K562 (cell line): ENCODE results near the gene KMT2D. TPM values are rescaled to one million over a fixed set of nuclear protein-coding genes. Genes with fewer than 3 reads are reported as not detected.

Source experiments
- ATF1 ChIP-seq, 2 experiments: fragments of 450-650 bp in 1 of 2; IDR thresholded peaks; 2 replicates each; pipeline ENCODE4 v1.6.1; 2016; ENCODE audit warnings: missing compliant biosample characterization in 1 of 2, missing genetic modification characterization in 1 of 2
- BCL6 ChIP-seq: fragments of 250-450 bp; sonication (Bioruptor Pico); IDR thresholded peaks from 2 replicates; pipeline ENCODE4 v1.4.0; 2020
- CBX3 ChIP-seq, 2 experiments: IDR thresholded peaks; 1 replicate in 1 of 2; 2 replicates in 1 of 2; pipeline ENCODE4 v1.6.1; 2012; ENCODE audit warnings: inconsistent platforms in 2 of 2, low read length in 2 of 2, borderline replicate concordance in 1 of 2, control low read depth in 1 of 2
- GABPB1 ChIP-seq: sonication (generic); formaldehyde crosslinking; IDR thresholded peaks from 2 replicates; pipeline ENCODE4 v1.8.0; 2022; ENCODE audit warnings: mild to moderate bottlenecking, missing genetic modification reagents
- GTF2A2 ChIP-seq: IDR thresholded peaks from 2 replicates; pipeline ENCODE4 v1.6.1; 2016; ENCODE audit warnings: mild to moderate bottlenecking, missing genetic modification characterization, missing compliant biosample characterization
- GTF2E2 ChIP-seq: fragments of 200-800 bp; sonication (Bioruptor generic); IDR thresholded peaks from 2 replicates; pipeline ENCODE4 v1.6.1; 2016; ENCODE audit warnings: missing genetic modification characterization, missing compliant biosample characterization
- MAZ ChIP-seq, 2 experiments: fragments of 450-650 bp in 1 of 2; sonication (generic) in 1 of 2; formaldehyde crosslinking; IDR thresholded peaks in 1 of 2; conservative IDR thresholded peaks in 1 of 2; 2 replicates each; pipeline versions ENCODE4 v1.4.0 to v1.5.0; 2020; ENCODE audit warnings: mild to moderate bottlenecking in 1 of 2, missing genetic modification reagents in 1 of 2
- OTX1 ChIP-seq: fragments of 450-650 bp; formaldehyde crosslinking; IDR thresholded peaks from 2 replicates; pipeline ENCODE4 v1.4.0; 2022; ENCODE audit warnings: mild to moderate bottlenecking
- RBM34 ChIP-seq: fragments of 200-400 bp; formaldehyde crosslinking; IDR thresholded peaks from 2 replicates; pipeline ENCODE4 v1.6.1; 2018; ENCODE audit warnings: low read length, borderline replicate concordance; ENCODE audit not compliant: insufficient read depth
- SETDB1 ChIP-seq: IDR thresholded peaks from one replicate; pipeline ENCODE4 v1.6.1; 2012; ENCODE audit warnings: low read length, control low read depth, inconsistent platforms
- SMAD4 ChIP-seq: fragments of 250-450 bp; sonication (Bioruptor Pico); conservative IDR thresholded peaks from 2 replicates; pipeline ENCODE4 v1.8.0; 2021; ENCODE audit warnings: inconsistent platforms, mild to moderate bottlenecking, moderate library complexity
- SMC3 ChIP-seq: conservative IDR thresholded peaks from 2 replicates; pipeline ENCODE4 v1.6.1; 2011; ENCODE audit warnings: low read depth, low read length, improper control_type of control experiment; ENCODE audit not compliant: insufficient read depth
- TBL1XR1 ChIP-seq, 2 experiments: IDR thresholded peaks; 2 replicates each; pipeline ENCODE4 v1.6.1; 2012; ENCODE audit warnings: improper control_type of control experiment in 2 of 2, low read length in 2 of 2, mild to moderate bottlenecking in 1 of 2
- TCFL5 ChIP-seq: fragments of 250-450 bp; sonication (Bioruptor Pico); conservative IDR thresholded peaks from 2 replicates; pipeline ENCODE4 v1.6.1; 2021; ENCODE audit warnings: mild to moderate bottlenecking, moderate library complexity, matching md5 sums
- ZNF212 ChIP-seq: fragments of 450-650 bp; formaldehyde crosslinking; IDR thresholded peaks from 2 replicates; pipeline ENCODE4 v1.4.0; 2020; ENCODE audit warnings: mild to moderate bottlenecking
- ZNF354B ChIP-seq: fragments of 250-450 bp; sonication (Bioruptor Pico); IDR thresholded peaks from 2 replicates; pipeline ENCODE4 v1.4.0; 2020
- ZNF41 ChIP-seq: fragments of 250-450 bp; sonication (Bioruptor Pico); conservative IDR thresholded peaks from 2 replicates; pipeline ENCODE4 v1.4.0; 2020; ENCODE audit warnings: mild to moderate bottlenecking
- polyA plus RNA-seq, 8 experiments: library from polyadenylated mRNA; depleted of rRNA in 4 of 8; stranded (reverse) in 5 of 8; unstranded in 3 of 8; fragments of >200 nt; fragmentation: Nextera tagmentation in 2 of 8; fragmentation: Illumina TruSeq in 1 of 8; extraction: Ambion mirVana in 2 of 8; extraction: Trizol in 1 of 8; gene quantifications; 2 replicates each; pipeline versions ENCODE4 v1.2.1 to v1.2.3, GENCODE V29; 2011 to 2014; ENCODE audit warnings: inconsistent platforms in 1 of 8, missing spikeins in 1 of 8
- total RNA-seq, 7 experiments: library from RNA; depleted of rRNA in 6 of 7; stranded (reverse); fragments of >200 nt in 6 of 7; fragmentation: Illumina TruSeq in 2 of 7; extraction: Trizol in 2 of 7; gene quantifications; 2 replicates each; pipeline versions ENCODE4 v1.2.1 to v1.2.3, GENCODE V29; 2011 to 2021; ENCODE audit warnings: low replicate concordance in 1 of 7
- TF ChIP-seq, protein P1 (sequence below): sonication (generic); formaldehyde crosslinking; IDR thresholded peaks from 2 replicates; pipeline ENCODE4 v1.8.1; 2022; ENCODE audit warnings: missing genetic modification reagents
- TF ChIP-seq, protein P2 (sequence below): fragments of 250-450 bp; sonication (Bioruptor Pico); IDR thresholded peaks from 2 replicates; pipeline ENCODE4 v1.8.0; 2021; ENCODE audit warnings: moderate library complexity, mild to moderate bottlenecking, inconsistent platforms
- TF ChIP-seq, protein P3 (sequence below): sonication (generic); IDR thresholded peaks from 2 replicates; pipeline ENCODE4 v1.6.1; 2016
- TF ChIP-seq, protein P4 (sequence below): fragments of 250-450 bp; sonication (Bioruptor Pico); IDR thresholded peaks from 2 replicates; pipeline ENCODE4 v1.8.0; 2022; ENCODE audit warnings: moderate library complexity, mild to moderate bottlenecking, inconsistent platforms
- TF ChIP-seq, protein P5 (sequence below): sonication (generic); formaldehyde crosslinking; IDR thresholded peaks from 2 replicates; pipeline ENCODE4 v1.9.0; 2022; ENCODE audit warnings: mild to moderate bottlenecking, missing genetic modification reagents

Gene KMT2D
- total and polyA plus RNA-seq, 9 of the 15 experiments (the other 6 are each of a cell fraction or from before 2014, with no cell fraction given) = 0.22 to 93.7 (median 13.7) TPM

DNA sequence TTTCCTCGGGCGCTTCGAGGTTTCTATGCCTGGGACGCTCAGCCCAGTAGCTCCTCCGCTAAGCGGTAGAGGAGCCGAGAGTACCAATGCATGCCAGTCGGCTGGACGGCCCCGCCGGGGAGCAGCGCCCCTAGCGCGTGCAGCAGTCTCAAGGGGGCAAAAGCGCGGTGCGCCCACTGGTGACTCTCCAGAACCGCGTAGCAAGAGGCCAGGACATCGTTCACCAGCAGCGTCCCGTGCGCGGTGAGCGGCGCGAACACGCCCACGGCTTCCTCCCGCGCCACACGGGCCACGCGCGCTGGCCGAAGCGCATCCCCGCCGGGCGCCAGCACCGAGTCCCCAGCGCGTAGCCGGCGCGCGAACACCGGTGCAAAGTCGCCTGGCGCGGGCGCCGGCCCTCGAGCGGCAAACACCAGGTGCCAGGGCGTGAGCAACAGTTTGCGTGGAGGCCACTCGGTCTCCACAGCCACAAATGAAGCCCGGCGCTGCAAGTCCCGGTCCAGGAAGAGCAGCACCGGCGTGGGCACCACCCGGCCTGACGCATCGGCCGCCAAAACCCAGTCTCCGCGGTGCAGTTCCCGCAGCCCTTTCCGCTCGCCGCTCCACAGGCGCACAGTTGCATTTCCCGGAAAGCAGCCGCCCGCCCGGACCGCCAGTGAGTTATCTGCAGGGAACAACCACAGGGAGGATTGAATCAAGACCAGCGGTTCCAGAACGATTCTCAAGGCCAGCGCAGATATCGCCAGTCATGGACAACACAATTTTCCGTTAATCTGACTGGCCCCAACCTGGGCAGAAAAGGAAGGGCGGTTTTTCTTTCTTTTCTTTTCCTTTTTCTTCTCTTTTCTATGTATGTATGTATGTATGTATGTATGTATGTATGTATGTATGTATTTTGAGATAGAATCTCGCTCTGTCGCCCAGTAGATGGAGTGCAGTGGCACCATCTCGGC, 29.5 kb upstream of the KMT2D start (continued):
- TF ChIP-seq, protein P1, sequence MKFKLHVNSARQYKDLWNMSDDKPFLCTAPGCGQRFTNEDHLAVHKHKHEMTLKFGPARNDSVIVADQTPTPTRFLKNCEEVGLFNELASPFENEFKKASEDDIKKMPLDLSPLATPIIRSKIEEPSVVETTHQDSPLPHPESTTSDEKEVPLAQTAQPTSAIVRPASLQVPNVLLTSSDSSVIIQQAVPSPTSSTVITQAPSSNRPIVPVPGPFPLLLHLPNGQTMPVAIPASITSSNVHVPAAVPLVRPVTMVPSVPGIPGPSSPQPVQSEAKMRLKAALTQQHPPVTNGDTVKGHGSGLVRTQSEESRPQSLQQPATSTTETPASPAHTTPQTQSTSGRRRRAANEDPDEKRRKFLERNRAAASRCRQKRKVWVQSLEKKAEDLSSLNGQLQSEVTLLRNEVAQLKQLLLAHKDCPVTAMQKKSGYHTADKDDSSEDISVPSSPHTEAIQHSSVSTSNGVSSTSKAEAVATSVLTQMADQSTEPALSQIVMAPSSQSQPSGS (CRISPR knock-in tag) = no peak
- TF ChIP-seq TCFL5 (CRISPR knock-in tag) = no peak
- no peak for TF ChIP-seq CBX3 (IDR thresholded peaks at IDR 0.05; ENCODE audit: borderline replicate concordance in 1 of 2, low read length in 2 of 2)
- no peak for TF ChIP-seq GTF2A2 (tag)
- no peak for TF ChIP-seq BCL6 (CRISPR knock-in tag)
- no peak for TF ChIP-seq GTF2E2
- TF ChIP-seq RBM34 = no peak
- TF ChIP-seq, protein P2, sequence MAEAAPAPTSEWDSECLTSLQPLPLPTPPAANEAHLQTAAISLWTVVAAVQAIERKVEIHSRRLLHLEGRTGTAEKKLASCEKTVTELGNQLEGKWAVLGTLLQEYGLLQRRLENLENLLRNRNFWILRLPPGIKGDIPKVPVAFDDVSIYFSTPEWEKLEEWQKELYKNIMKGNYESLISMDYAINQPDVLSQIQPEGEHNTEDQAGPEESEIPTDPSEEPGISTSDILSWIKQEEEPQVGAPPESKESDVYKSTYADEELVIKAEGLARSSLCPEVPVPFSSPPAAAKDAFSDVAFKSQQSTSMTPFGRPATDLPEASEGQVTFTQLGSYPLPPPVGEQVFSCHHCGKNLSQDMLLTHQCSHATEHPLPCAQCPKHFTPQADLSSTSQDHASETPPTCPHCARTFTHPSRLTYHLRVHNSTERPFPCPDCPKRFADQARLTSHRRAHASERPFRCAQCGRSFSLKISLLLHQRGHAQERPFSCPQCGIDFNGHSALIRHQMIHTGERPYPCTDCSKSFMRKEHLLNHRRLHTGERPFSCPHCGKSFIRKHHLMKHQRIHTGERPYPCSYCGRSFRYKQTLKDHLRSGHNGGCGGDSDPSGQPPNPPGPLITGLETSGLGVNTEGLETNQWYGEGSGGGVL (CRISPR knock-in tag) = no peak
- TF ChIP-seq, protein P3, sequence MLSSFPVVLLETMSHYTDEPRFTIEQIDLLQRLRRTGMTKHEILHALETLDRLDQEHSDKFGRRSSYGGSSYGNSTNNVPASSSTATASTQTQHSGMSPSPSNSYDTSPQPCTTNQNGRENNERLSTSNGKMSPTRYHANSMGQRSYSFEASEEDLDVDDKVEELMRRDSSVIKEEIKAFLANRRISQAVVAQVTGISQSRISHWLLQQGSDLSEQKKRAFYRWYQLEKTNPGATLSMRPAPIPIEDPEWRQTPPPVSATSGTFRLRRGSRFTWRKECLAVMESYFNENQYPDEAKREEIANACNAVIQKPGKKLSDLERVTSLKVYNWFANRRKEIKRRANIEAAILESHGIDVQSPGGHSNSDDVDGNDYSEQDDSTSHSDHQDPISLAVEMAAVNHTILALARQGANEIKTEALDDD = no peak
- TF ChIP-seq ATF1 (CRISPR knock-in tag; IDR thresholded peaks at IDR 0.05) = no peak
- TF ChIP-seq ATF1 (tag; IDR thresholded peaks at IDR 0.05) = peak; percentile 57
- TF ChIP-seq GABPB1 (CRISPR knock-in tag) = peak; percentile 57; the same call in 1 of the 2 replicates
- TF ChIP-seq SETDB1 = no peak
- TF ChIP-seq ZNF41 (CRISPR knock-in tag) = no peak
- TF ChIP-seq TBL1XR1 (IDR thresholded peaks at IDR 0.05; ENCODE audit: low read length in 2 of 2) = peak in 1 of 2 experiments; percentile 66; a peak in 2 of 4 replicates
- peak; percentile 85 for TF ChIP-seq SMAD4 (CRISPR knock-in tag)
- TF ChIP-seq, protein P4, sequence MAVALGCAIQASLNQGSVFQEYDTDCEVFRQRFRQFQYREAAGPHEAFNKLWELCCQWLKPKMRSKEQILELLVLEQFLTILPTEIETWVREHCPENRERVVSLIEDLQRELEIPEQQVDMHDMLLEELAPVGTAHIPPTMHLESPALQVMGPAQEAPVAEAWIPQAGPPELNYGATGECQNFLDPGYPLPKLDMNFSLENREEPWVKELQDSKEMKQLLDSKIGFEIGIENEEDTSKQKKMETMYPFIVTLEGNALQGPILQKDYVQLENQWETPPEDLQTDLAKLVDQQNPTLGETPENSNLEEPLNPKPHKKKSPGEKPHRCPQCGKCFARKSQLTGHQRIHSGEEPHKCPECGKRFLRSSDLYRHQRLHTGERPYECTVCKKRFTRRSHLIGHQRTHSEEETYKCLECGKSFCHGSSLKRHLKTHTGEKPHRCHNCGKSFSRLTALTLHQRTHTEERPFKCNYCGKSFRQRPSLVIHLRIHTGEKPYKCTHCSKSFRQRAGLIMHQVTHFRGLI = no peak
- no peak for TF ChIP-seq SMC3
- no peak for TF ChIP-seq ZNF212 (CRISPR knock-in tag)
- peak in 1 of 2 experiments; percentile 31; a peak in 1 of 4 replicates for TF ChIP-seq MAZ (CRISPR knock-in tag; conservative IDR thresholded peaks at IDR 0.05 in 1 of 2, IDR thresholded peaks at IDR 0.05 in 1 of 2)
- TF ChIP-seq OTX1 (CRISPR knock-in tag) = no peak
- no peak for TF ChIP-seq ZNF354B (CRISPR knock-in tag)
- TF ChIP-seq, protein P5, sequence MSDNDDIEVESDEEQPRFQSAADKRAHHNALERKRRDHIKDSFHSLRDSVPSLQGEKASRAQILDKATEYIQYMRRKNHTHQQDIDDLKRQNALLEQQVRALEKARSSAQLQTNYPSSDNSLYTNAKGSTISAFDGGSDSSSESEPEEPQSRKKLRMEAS (CRISPR knock-in tag) = peak; percentile 69
